HG03045 (cell line): ENCODE data around the gene VPS36.
A peak's percentile ranks its signal among the peaks of the same experiment; 100 is the strongest.
"Not testable (repeated sequence)": the region's sequence is repeated elsewhere in the genome, so short reads cannot be mapped to it uniquely, and the experiment has no call there.

Experiments used
- ATAC-seq: cut with Tn5 transposase; IDR thresholded peaks from one replicate; pipeline ENCODE4 v1.9.1; 2021; ENCODE audit warnings: mild to moderate bottlenecking, moderate library complexity; ENCODE audit not compliant: unreplicated experiment

The VPS36 gene

DNA sequence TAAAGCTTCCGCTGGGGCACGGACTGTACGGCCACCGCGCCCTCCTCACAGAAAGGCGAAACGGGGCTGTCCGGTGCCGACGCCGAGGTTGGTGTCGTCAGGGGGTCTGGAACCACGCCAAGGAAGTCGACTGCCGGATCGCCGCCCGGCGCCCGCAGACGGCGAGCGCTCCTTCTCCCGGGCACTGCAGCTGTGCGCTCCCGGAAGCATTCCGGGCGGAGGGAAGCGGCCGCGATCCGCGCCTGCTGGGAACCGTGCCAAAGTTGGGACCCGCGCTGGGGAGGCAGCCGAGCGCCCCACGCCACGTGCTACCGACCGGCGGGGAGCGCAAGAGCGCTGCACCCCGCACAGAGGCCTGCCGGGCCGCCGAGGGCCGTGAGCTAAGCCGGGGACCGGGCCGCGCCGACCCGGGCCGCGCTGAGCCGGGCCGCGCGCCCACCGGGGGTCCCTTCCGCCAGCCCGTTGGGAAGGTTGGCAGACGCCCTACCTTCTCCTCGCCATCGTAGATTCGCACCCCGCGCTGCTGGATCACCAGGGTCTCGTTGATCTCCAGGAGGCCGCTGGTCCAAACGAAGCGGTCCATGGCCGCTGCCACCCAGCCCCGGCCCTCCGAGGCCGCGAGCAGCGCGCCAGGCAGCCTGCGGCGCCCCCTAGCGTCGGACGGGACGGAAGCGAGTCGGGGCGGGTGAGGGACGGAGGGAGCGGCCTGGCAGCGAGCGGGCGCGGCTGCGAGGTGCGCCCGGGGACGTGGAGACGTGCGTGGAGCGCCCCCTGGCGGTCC is at the start of gene VPS36:
Gene VPS36, minus strand, starts transcription at position 623 of the 781 bp plus-strand sequence. Its CDS starts 40 bp downstream, at position 583.
- ATAC-seq = peak; percentile 69

- ATAC-seq = not testable (repeated sequence)
Observed at GRCh38 chr13:52497979-52498378, 47.5 kb upstream of the VPS36 start.

GRCh38 chr13:52494241-52494640 is 43.8 kb upstream of the VPS36 start:
- ATAC-seq = not testable (repeated sequence)

DNA sequence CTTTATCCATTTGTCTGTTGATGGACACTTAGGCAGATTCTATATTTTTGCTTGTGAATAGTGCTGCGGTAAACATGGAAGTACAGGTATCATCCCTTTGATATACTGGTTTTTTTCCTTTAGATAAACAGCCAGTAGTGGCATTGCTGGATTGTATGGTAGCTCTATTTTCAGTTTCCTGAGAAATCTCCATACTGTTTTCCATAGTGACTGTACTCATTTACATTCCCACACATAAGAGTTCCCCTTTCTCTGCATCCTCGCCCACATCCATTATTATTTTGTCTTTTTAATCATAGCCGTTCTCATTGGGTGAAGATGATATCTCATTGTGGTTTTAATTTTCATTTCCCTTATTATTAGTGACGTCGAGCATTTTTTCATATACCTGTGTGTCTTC is 40.6 kb upstream of the VPS36 start:
- ATAC-seq = not testable (repeated sequence)

GRCh38 chr13:52488763-52489162 is 38.3 kb upstream of the VPS36 start:
- ATAC-seq = not testable (repeated sequence)

- ATAC-seq = not testable (repeated sequence)
Observed at GRCh38 chr13:52487078-52487477, 36.6 kb upstream of the VPS36 start.

- not testable (repeated sequence) for ATAC-seq
Observed at GRCh38 chr13:52480677-52481428, 30.4 kb upstream of the VPS36 start.

- ATAC-seq = not testable (repeated sequence)
Observed at GRCh38 chr13:52468487-52468886, 18.1 kb upstream of the VPS36 start.

GRCh38 chr13:52463526-52463925 is 13.1 kb upstream of the VPS36 start:
- ATAC-seq = no peak

DNA sequence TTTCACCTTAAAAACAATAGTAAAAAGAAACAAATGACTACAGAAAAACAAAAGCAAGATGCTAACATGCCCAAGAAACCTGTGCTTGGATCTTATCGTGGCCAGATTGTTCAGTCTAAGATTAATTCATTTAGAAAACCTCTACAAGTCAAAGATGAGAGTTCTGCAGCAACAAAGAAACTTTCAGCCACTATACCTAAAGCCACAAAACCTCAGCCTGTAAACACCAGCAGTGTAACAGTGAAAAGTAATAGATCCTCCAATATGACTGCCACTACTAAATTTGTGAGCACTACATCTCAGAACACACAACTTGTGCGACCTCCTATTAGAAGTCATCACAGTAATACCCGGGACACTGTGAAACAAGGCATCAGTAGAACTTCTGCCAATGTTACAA is 10.8 kb upstream of the VPS36 start:
- ATAC-seq = no peak

DNA sequence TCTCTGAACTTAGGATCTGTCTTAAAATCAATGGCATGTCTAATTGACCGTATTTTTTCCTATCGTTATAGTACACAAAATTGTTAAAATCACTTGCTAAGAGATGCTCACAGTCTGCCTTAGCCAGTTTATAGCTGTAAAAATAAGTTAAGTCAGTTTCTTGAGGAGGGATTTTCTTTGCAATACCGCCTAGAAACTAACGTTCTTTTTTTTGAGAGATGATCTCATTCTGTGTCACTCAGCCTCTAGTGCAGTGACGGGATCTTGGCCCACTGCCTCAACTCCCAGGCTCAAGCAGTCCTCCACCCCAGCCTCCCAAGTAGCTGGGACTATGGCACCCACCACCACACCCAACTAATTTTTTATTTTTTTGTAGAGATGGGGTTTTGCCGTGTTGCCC is 9.2 kb upstream of the VPS36 start:
- no peak for ATAC-seq

- peak; percentile 33 for ATAC-seq
Observed at GRCh38 chr13:52455677-52456041, 5.2 kb upstream of the VPS36 start.

DNA sequence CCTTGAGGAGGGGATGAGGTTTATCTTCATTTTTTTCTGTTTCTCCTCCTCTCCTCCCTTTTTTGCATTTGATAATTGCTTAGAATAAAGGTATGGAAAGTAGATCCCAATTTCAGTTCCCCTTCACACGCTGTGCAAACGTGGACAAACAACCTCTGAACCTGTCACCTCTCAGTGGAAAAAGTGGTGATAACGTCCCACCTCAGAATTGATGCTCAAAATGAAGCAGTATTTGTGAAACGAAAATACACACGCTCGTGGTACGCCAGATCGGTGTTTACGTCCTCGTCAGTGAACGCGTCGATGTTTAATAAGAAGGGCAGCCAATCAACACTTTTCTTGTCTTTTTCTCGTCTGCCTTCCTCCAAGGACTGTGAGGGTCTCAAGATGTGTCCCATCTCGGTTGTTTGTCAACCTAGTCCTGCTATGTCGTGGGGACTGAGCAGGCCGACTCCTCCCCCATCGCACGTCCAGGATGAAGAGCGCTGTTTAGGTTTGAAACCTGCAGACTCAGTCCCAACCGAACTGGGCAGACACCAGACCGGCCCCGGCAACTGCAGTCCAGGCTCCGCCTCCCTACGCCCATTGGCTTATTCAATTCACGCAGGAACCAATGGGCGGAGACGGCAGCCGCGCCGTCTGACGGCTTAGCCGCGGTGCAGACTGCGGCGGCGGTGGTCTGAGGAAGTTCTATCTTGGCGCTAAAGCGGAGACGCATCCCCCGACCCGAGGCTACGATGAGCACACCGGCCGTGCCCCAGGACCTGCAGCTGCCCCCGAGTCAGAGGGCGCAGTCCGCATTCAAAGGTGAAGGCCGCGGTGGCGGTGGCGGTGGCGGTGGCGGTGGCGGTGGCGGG is 4.6 kb upstream of the VPS36 start, which contains the start of gene CKAP2:
Gene CKAP2, plus strand, starts transcription at position 659 of the 857 bp plus-strand sequence. Its CDS starts 79 bp downstream, at position 738.
- peak; percentile 80 for ATAC-seq

DNA sequence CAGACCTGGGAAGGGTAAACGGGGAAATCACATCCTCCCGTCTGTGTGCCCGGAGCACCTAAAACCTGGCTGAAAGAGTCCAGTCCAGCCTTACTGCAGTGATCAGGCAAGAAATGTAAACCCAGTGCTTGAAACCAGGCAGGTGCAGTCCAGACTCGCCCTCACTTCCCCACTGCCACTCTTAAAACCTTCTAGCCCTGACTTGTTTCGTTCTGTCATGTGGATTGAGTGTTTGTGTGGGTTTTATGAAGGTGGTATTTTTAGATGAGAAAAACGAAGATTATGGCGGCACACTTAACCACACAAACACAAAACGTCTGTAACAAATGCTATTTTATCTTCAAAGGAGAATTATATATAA is 4.0 kb upstream of the VPS36 start:
- peak; percentile 30 for ATAC-seq

GRCh38 chr13:52452470-52452869 is 2.0 kb upstream of the VPS36 start:
- ATAC-seq = no peak

GRCh38 chr13:52451135-52451804 is 836 bp upstream of the VPS36 start:
- ATAC-seq = no peak

DNA sequence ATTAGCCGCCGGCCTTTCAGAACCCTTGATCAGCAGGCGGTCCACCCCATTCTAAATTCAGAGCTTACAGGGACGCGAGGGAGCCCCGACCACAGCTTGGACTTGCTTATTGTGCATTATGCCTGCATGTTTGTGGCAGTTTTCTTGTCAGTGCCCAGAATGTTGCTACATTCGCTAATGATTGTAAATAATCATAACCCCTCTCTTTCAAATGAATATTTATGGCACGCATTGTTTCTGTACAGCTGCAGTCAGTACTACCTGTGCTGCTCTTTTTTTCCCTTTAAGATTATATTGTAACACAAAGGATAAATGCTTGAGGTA is 321 bp upstream of the VPS36 start:
- ATAC-seq = no peak

- no peak for ATAC-seq
Observed at GRCh38 chr13:52449331-52450011, 963 bp downstream of the VPS36 start.

GRCh38 chr13:52447815-52448552 is 2.5 kb downstream of the VPS36 start:
- ATAC-seq = no peak
